ENCODE data around the gene CACNB4. TPM values are rescaled to one million over a fixed set of nuclear protein-coding genes. Genes with fewer than 3 reads are reported as not detected.

Gene CACNB4
- total and polyA plus RNA-seq, 9 of the 15 experiments (the other 6 are each of a cell fraction or from before 2014, with no cell fraction given), result 0.01 to 0.20 (median 0.04) TPM; not detected in 1

DNA sequence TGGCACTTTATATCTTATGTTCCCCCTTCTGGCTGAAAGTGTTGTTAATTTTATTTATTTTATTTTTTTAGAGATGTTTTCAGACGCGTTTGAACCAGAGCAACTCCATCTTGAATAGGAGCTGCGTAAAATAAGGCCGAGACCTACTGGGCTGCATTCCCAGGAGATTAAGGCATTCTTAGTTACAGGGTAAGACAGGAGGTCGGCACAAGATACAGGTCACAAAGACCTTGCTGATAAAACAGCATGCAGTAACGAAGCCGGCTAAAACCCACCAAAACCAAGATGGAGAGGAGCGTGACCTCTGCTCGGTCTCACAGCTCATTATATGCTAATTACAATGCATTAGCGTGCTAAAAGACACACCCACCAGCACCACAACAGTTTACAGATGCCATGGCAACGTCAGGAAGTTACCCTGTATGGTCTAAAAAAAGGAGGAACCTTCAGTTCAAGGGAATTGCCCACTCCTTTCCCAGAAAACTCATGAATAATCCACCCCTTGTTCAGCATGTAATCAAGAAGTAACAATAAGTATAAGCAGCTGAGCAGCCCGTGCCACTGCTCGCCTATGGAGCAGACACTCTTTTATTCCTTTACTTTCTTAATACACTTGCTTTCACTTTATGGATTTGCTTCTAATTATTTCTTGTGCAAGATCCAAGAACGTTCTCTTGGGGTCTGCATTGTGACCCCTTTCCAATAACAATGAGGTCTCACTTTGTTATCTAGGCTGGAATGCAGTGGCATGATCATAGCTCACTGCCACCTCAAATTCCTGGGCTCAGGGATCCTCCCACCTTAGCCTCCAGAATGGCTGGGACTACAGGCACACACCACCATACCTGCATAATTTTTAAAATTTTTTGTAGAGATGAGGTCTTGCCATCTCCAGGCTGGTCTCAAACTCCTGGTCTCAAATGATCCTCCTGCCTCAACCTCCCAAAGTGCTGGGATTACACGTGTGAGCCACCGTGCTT is 55.9 kb downstream of the CACNB4 start (continued):
- TF ChIP-seq MEIS2 (IDR thresholded peaks at IDR 0.05; ENCODE audit: partially characterized antibody) (no peak), KLF13 (tag; IDR thresholded peaks at IDR 0.05; ENCODE audit: borderline replicate concordance, low read depth) (no peak), PCBP2 (IDR thresholded peaks at IDR 0.05; ENCODE audit: low read depth, low read length, poor library complexity, severe bottlenecking) (no peak), ZKSCAN8 (CRISPR knock-in tag; IDR thresholded peaks at IDR 0.05) (peak; percentile 79; the same call in 1 of the 2 replicates), ZEB2 (IDR thresholded peaks at IDR 0.05) (no peak), EHMT2 (IDR thresholded peaks at IDR 0.05) (no peak), TSHZ1 (CRISPR knock-in tag; IDR thresholded peaks at IDR 0.05) (0 out of 2 replicates have a peak, but pooled peaks have one; percentile 26), HCFC1 (IDR thresholded peaks at IDR 0.05; ENCODE audit: low read depth, low read length) (no peak), XRCC5 (IDR thresholded peaks at IDR 0.05; ENCODE audit: low read depth, low read length) (no peak), ZNF41 (CRISPR knock-in tag; conservative IDR thresholded peaks at IDR 0.05) (no peak; the same call in 1 of the 2 replicates), CREB3L1 (IDR thresholded peaks at IDR 0.05; ENCODE audit: borderline replicate concordance, low read depth) (no peak), MAZ (CRISPR knock-in tag; conservative IDR thresholded peaks at IDR 0.05 in 1 of 2, IDR thresholded peaks at IDR 0.05 in 1 of 2) (0 out of 4 replicates have a peak, but pooled peaks of 1 of the 2 experiments have one; percentile 21), SMARCE1 (IDR thresholded peaks at IDR 0.05) (no peak), LARP7 (IDR thresholded peaks at IDR 0.05) (no peak), PKNOX1 (IDR thresholded peaks at IDR 0.05) (no peak), SRF (CRISPR knock-in tag; IDR thresholded peaks at IDR 0.05) (peak; percentile 66 to 93; a peak in 3 of 4 replicates), HMGN3 (IDR thresholded peaks at IDR 0.05; ENCODE audit: borderline replicate concordance, extremely low read depth, insufficient read length, low read depth, low read length) (no peak)
- TF ChIP-seq, protein P1, sequence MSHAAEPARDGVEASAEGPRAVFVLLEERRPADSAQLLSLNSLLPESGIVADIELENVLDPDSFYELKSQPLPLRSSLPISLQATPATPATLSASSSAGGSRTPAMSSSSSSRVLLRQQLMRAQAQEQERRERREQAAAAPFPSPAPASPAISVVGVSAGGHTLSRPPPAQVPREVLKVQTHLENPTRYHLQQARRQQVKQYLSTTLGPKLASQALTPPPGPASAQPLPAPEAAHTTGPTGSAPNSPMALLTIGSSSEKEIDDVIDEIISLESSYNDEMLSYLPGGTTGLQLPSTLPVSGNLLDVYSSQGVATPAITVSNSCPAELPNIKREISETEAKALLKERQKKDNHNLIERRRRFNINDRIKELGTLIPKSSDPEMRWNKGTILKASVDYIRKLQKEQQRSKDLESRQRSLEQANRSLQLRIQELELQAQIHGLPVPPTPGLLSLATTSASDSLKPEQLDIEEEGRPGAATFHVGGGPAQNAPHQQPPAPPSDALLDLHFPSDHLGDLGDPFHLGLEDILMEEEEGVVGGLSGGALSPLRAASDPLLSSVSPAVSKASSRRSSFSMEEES (CRISPR knock-in tag; IDR thresholded peaks at IDR 0.05), result no peak

All from K562 (cell line).